ENCODE results near the gene MRPS14. TPM values are rescaled to one million over a fixed set of nuclear protein-coding genes. Genes with fewer than 3 reads are reported as not detected.

Gene MRPS14
- total RNA-seq, 1 donor from 2014 or later: 34.4 TPM

GRCh38 chr1:175019524-175019923, 3.7 kb downstream of the MRPS14 start:
- no peak for DNase-seq (ENCODE audit: low read depth, low spot score)
- Mint-ChIP-seq H3K27ac (ENCODE audit: unreplicated experiment) (no peak overlapping the region), H3K36me3 (ENCODE audit: low read depth) (peaks cover 7% of the 10 kb centered on the region), H3K4me3 (no peak overlapping the region), H3K4me1 (peaks cover 21% of the 10 kb centered on the region), H3K27me3 (ENCODE audit: low read depth) (no peaks in the 10 kb centered on the region), H3K9me3 (peaks cover 3% of the 10 kb centered on the region)
- TF ChIP-seq, protein P1, sequence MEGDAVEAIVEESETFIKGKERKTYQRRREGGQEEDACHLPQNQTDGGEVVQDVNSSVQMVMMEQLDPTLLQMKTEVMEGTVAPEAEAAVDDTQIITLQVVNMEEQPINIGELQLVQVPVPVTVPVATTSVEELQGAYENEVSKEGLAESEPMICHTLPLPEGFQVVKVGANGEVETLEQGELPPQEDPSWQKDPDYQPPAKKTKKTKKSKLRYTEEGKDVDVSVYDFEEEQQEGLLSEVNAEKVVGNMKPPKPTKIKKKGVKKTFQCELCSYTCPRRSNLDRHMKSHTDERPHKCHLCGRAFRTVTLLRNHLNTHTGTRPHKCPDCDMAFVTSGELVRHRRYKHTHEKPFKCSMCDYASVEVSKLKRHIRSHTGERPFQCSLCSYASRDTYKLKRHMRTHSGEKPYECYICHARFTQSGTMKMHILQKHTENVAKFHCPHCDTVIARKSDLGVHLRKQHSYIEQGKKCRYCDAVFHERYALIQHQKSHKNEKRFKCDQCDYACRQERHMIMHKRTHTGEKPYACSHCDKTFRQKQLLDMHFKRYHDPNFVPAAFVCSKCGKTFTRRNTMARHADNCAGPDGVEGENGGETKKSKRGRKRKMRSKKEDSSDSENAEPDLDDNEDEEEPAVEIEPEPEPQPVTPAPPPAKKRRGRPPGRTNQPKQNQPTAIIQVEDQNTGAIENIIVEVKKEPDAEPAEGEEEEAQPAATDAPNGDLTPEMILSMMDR (conservative IDR thresholded peaks at IDR 0.05): no peak

DNA sequence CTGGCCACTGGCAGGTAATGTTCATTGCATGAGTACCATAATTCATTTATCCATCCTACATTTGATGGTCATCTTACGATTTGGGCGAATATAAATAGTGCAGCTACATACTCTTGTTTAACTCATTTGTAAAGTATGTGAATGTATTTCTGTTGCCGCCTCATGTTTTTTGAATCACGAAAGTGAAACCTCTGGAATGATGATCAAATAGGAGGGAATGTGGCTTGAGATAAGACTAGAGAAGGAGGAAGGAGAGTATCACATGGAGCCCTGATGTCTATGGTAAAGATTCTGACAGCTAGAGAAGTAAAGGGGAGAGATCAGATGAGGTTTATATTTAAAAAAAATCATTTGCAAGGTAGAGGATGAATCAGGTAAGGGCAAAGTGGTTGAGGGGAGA, 8.0 kb downstream of the MRPS14 start:
- Mint-ChIP-seq H3K9me3 (no peaks in the 10 kb centered on the region), H3K27me3 (ENCODE audit: low read depth) (no peaks in the 10 kb centered on the region), H3K4me1 (no peaks in the 10 kb centered on the region), H3K4me3 (peak overlapping the region; percentile 10), H3K27ac (ENCODE audit: unreplicated experiment) (no peak overlapping the region), H3K36me3 (ENCODE audit: low read depth) (peaks cover 18% of the 10 kb centered on the region)
- DNase-seq (ENCODE audit: low read depth, low spot score): no peak
- TF ChIP-seq, protein P1 (conservative IDR thresholded peaks at IDR 0.05): no peak

DNA sequence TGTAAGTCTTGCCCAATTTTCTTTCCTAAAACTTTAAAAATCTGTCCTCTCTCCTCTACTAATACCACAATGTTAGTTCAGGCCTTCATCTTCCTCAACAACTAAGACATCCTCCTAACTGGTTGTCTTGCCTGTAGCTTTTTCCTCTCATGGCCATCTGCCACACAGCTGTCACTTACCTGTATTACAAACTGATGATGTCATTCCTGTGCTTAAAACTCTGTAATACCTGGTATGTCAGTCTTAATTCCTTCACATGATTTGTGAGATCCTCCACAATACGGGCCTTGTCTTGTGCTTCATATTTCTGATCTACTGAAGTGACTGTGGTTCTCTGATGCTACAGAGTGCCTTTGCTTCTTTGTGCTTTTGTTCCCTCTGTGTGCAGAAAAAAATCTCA, 9.8 kb downstream of the MRPS14 start:
- DNase-seq (ENCODE audit: low read depth, low spot score): no peak
- H3K27ac Mint-ChIP-seq (ENCODE audit: unreplicated experiment): no peak overlapping the region
- no peaks in the 10 kb centered on the region for H3K27me3 Mint-ChIP-seq (ENCODE audit: low read depth)
- H3K9me3 Mint-ChIP-seq: no peaks in the 10 kb centered on the region
- H3K4me3 Mint-ChIP-seq: no peak overlapping the region
- peaks cover 22% of the 10 kb centered on the region for H3K36me3 Mint-ChIP-seq (ENCODE audit: low read depth)
- TF ChIP-seq, protein P1 (conservative IDR thresholded peaks at IDR 0.05): no peak
- H3K4me1 Mint-ChIP-seq: no peaks in the 10 kb centered on the region

DNA sequence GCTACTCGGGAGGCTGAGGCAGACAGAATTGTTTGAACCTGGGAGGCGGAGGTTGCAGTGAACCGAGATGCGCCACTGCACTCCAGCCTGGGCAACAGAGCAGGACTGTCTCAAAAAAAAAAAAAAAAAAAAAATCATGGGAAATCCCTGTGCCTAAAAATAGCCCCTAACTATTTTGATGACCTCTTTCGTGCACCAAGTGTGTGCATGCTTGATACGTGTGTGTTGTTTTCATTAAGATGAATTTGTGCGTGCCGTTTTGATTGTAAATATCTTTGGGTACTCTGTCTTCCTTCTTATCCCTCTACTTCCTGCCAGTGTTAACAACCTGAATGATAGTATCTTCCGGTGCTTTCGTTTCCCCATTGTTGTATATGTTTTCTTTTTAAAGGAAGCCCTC, 13.7 kb downstream of the MRPS14 start:
- Mint-ChIP-seq H3K9me3 (no peaks in the 10 kb centered on the region), H3K27me3 (ENCODE audit: low read depth) (no peaks in the 10 kb centered on the region), H3K36me3 (ENCODE audit: low read depth) (peaks cover 26% of the 10 kb centered on the region), H3K27ac (ENCODE audit: unreplicated experiment) (no peak overlapping the region), H3K4me1 (no peaks in the 10 kb centered on the region), H3K4me3 (no peak overlapping the region)
- DNase-seq (ENCODE audit: low read depth, low spot score): no peak
- TF ChIP-seq, protein P1 (conservative IDR thresholded peaks at IDR 0.05): no peak

- Mint-ChIP-seq H3K27me3 (ENCODE audit: low read depth) (no peaks in the 10 kb centered on the region), H3K4me3 (no peak overlapping the region), H3K9me3 (no peaks in the 10 kb centered on the region), H3K27ac (ENCODE audit: unreplicated experiment) (no peak overlapping the region), H3K36me3 (ENCODE audit: low read depth) (peaks cover 15% of the 10 kb centered on the region), H3K4me1 (peaks cover 23% of the 10 kb centered on the region)
- TF ChIP-seq, protein P1 (conservative IDR thresholded peaks at IDR 0.05): no peak
- no peak for DNase-seq (ENCODE audit: low read depth, low spot score)
Observed at GRCh38 chr1:175005085-175005783, 18.0 kb downstream of the MRPS14 start.
